Endothelial cell of umbilical vein (primary cell): ENCODE data around the gene SRP19. TPM values are rescaled to one million over a fixed set of nuclear protein-coding genes. Genes with fewer than 3 reads are reported as not detected.

Experiments used
- BruUV-seq: library from RNA; stranded (reverse); fragments of 400-500 nt; replicated peaks from 2 replicates; lab custom pipeline; 2021; lab: Mats Ljungman, UMichigan
- CTCF ChIA-PET: fragments of 300-600, 350-600 bp; sonication (Branson Sonifier 250); formaldehyde crosslinking; loops from one replicate; lab custom pipeline; 2021; ENCODE audit warnings: antibody characterized with exemption, inconsistent platforms; lab: Charles Lee
- POLR2A ChIA-PET: fragments of 300-600, 350-600 bp; sonication (Branson Sonifier 250); formaldehyde crosslinking; loops from one replicate; lab custom pipeline; 2021; ENCODE audit warnings: antibody characterized with exemption, inconsistent platforms; lab: Charles Lee
- DNase-seq: peaks from one replicate; pipeline ENCODE4 v3.0.0-alpha.2; 2011; ENCODE audit warnings: low read depth, low spot score
- FAIRE-seq: peaks from 2 replicates; lab custom pipeline; 2011; peaks lifted over from hg19 to GRCh38; lab: Jason Lieb, UNC
- H2AFZ ChIP-seq: 2 replicates; pipeline ENCODE4 v1.6.0; 2012; ENCODE audit warnings: low read depth, low read length, control low read depth, inconsistent platforms
- H3K27ac ChIP-seq: 2 replicates; pipeline ENCODE4 v1.5.1; 2011; ENCODE audit warnings: low read depth, mild to moderate bottlenecking, control low read depth, low read length, moderate library complexity; ENCODE audit not compliant: insufficient read depth
- H3K27me3 ChIP-seq, 2 experiments: 2 replicates each; pipeline versions ENCODE4 v1.6.0 to v1.6.1; 2011; ENCODE audit warnings: low read length in 2 of 2, mixed read lengths in 1 of 2; ENCODE audit not compliant: control insufficient read depth in 2 of 2, insufficient read depth in 2 of 2
- H3K36me3 ChIP-seq, 2 experiments: 2 replicates in 1 of 2; 3 replicates in 1 of 2; pipeline ENCODE4 v1.5.1; 2011; ENCODE audit warnings: low read length in 2 of 2, mild to moderate bottlenecking in 1 of 2, moderate library complexity in 1 of 2; ENCODE audit not compliant: control insufficient read depth in 2 of 2, insufficient read depth in 2 of 2; ENCODE audit errors: extremely low read depth in 1 of 2
- H3K4me1 ChIP-seq: 3 replicates; pipeline ENCODE4 v1.5.1; 2011; ENCODE audit warnings: mild to moderate bottlenecking, low read length; ENCODE audit not compliant: control insufficient read depth, insufficient read depth; ENCODE audit errors: extremely low read depth
- H3K4me2 ChIP-seq: 2 replicates; pipeline ENCODE4 v1.6.1; 2011; ENCODE audit warnings: low read length, control low read depth, mixed read lengths; ENCODE audit not compliant: insufficient read depth
- H3K4me3 ChIP-seq, 3 experiments: fragments of 200-600 bp in 1 of 3; sonication (generic), shearing (Covaris generic) in 1 of 3; replicated peaks in 1 of 3; 2 replicates each; pipeline ENCODE4 v1.5.1; 2011 to 2016; ENCODE audit warnings: control low read depth in 3 of 3, low read length in 3 of 3, mild to moderate bottlenecking in 2 of 3, inconsistent platforms in 1 of 3, low read depth in 1 of 3, moderate library complexity in 1 of 3; ENCODE audit not compliant: insufficient read depth in 1 of 3
- H3K79me2 ChIP-seq: 2 replicates; pipeline ENCODE4 v1.6.0; 2012; ENCODE audit warnings: low read length, inconsistent platforms; ENCODE audit not compliant: control insufficient read depth, insufficient read depth
- H3K9ac ChIP-seq: replicated peaks from 2 replicates; pipeline ENCODE3; 2011; ENCODE audit warnings: low read length, control low read depth; ENCODE audit not compliant: insufficient read depth; ENCODE audit errors: extremely low read depth
- H3K9me1 ChIP-seq: replicated peaks from 3 replicates; pipeline ENCODE4 v1.6.0; 2011; ENCODE audit warnings: mild to moderate bottlenecking, low read length; ENCODE audit not compliant: control insufficient read depth, insufficient read depth; ENCODE audit errors: extremely low read depth
- H3K9me3 ChIP-seq: replicated peaks from 2 replicates; pipeline ENCODE4 v1.5.1; 2012; ENCODE audit warnings: low read length, inconsistent platforms; ENCODE audit not compliant: control insufficient read depth, insufficient read depth
- H4K20me1 ChIP-seq: replicated peaks from 2 replicates; pipeline ENCODE3; 2011; ENCODE audit warnings: mild to moderate bottlenecking, low read length; ENCODE audit not compliant: control insufficient read depth, insufficient read depth; ENCODE audit errors: extremely low read depth
- EZH2 ChIP-seq: IDR thresholded peaks from 2 replicates; pipeline ENCODE4 v1.6.1; 2012; ENCODE audit warnings: borderline replicate concordance, low read depth, mild to moderate bottlenecking, moderate library complexity, low read length, inconsistent platforms; ENCODE audit not compliant: severe bottlenecking
- FOS ChIP-seq: IDR thresholded peaks from 2 replicates; pipeline ENCODE4 v1.6.1; 2011; ENCODE audit warnings: mild to moderate bottlenecking, low read length, moderate library complexity, borderline replicate concordance; ENCODE audit not compliant: insufficient read depth
- JUN ChIP-seq: IDR thresholded peaks from 2 replicates; pipeline ENCODE4 v1.6.1; 2011; ENCODE audit warnings: borderline replicate concordance, low read depth; ENCODE audit not compliant: insufficient read length, insufficient read depth
- MYC ChIP-seq: IDR thresholded peaks from one replicate; pipeline ENCODE4 v1.6.1; 2011; ENCODE audit warnings: mild to moderate bottlenecking, low read depth, low read length
- POLR2A ChIP-seq: IDR thresholded peaks from 2 replicates; pipeline ENCODE4 v1.6.1; 2012; ENCODE audit warnings: low read depth, mild to moderate bottlenecking, control low read depth, low read length
- dilution Hi-C: fragments of 300-500 bp; cut with MboI; formaldehyde crosslinking; loops from one replicate; pipeline ENCODE4 v1.15.0; 2019; ENCODE audit warnings: low sequenced_read_pairs; ENCODE audit not compliant: extremely low pct_ligation_motif_present
- intact Hi-C: fragments of 100-400 bp; cut with micrococcal nuclease; formaldehyde crosslinking; loops from one replicate; pipeline ENCODE4 v1.10.0; 2022
- polyA plus RNA-seq, 4 experiments: library from polyadenylated mRNA; depleted of rRNA in 3 of 4; stranded (reverse) in 3 of 4; unstranded in 1 of 4; fragments of >200 nt; gene quantifications; 2 replicates each; pipeline versions ENCODE4 v1.2.1 to v1.2.3, GENCODE V29; 2011 to 2012; ENCODE audit warnings: missing spikeins in 1 of 4
- total RNA-seq: library from RNA; stranded (reverse); gene quantifications from 2 replicates; pipeline ENCODE4 v1.2.3, GENCODE V29; 2021

Gene SRP19
- total and polyA plus RNA-seq, 2 donors (not counting 3 experiments of a cell fraction or from before 2014, with no cell fraction given), result 28.6 to 69.4 TPM

DNA sequence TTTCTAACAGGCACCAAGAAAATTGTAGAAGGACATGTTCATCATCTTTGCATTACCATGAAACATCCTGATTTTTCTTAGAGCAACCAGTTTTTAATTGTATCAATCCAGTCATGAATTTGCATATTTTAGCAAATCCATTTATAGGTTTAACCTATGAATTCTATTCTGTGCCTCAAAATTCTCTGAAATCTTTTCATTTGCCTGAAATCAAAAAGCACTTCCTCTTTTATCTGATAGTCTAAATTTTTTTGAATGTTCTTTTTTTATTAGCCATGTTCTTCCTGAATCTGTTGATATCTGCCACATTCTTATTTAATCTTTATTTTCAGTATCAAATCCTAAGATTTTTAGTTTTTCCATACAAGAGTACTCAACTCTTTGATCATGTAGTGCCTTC lies 36.9 kb upstream of the SRP19 start:
- no peak for DNase-seq
- ChIA-PET POLR2A (no interaction called here), CTCF (no interaction called here)
- peaks cover 2% of the 10 kb centered on the region for H3K9me1 ChIP-seq
- H3K27ac ChIP-seq, result no peak overlapping the region
- no TSS peak for BruUV-seq
- no peaks in the 10 kb centered on the region for H4K20me1 ChIP-seq
- no peaks in the 10 kb centered on the region for H3K27me3 ChIP-seq
- no peak for TF ChIP-seq POLR2A
- no peak for TF ChIP-seq JUN
- H3K4me3 ChIP-seq, result no peak overlapping the region
- H2AFZ ChIP-seq, result no peak overlapping the region
- peaks cover 8 to 15% of the 10 kb centered on the region in 2 experiments for H3K36me3 ChIP-seq
- H3K4me1 ChIP-seq, result no peaks in the 10 kb centered on the region
- intact Hi-C loops (no loop called here), dilution Hi-C loops (no loop called here)
- H3K4me2 ChIP-seq, result no peak overlapping the region
- H3K9ac ChIP-seq, result no peak overlapping the region
- FAIRE-seq, result no peak
- H3K79me2 ChIP-seq, result no peaks in the 10 kb centered on the region
- H3K9me3 ChIP-seq, result no peaks in the 10 kb centered on the region

DNA sequence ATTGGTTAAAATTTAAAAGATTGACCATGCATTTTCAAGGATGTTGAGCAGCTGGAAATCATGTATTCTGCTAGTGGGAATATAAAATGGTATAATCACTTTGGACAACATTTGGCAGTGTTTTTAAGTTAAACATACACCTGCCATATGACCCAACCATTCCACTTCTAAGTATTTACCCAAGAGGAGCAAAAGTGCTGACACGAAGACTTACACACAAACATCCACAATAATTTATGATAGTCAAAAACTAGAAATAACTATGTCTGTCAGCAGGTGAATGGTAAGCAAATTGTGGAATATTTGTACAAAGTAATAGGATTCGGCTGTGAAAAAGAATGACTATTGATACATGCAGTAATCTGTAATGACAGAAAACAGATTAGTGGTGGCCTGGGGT lies 30.7 kb upstream of the SRP19 start:
- Histone ChIP-seq H3K4me2 (no peak overlapping the region), H3K9ac (no peak overlapping the region), H3K27ac (no peak overlapping the region), H4K20me1 (no peaks in the 10 kb centered on the region), H3K36me3 (peaks cover 5 to 7% of the 10 kb centered on the region in 2 experiments), H3K4me1 (no peaks in the 10 kb centered on the region), H3K79me2 (no peaks in the 10 kb centered on the region), H2AFZ (no peak overlapping the region), H3K9me3 (no peaks in the 10 kb centered on the region), H3K27me3 (no peaks in the 10 kb centered on the region), H3K4me3 (no peak overlapping the region), H3K9me1 (no peaks in the 10 kb centered on the region)
- FAIRE-seq, result no peak
- TF ChIP-seq EZH2 (no peak), JUN (no peak), MYC (no peak), FOS (no peak), POLR2A (no peak)
- DNase-seq, result no peak
- BruUV-seq, result no TSS peak
- intact Hi-C loops (no loop called here), dilution Hi-C loops (no loop called here)
- ChIA-PET POLR2A (no interaction called here), CTCF (no interaction called here)
